Endodermal cell (in vitro differentiated cells): ENCODE results near the gene TTC38. TPM values are rescaled to one million over a fixed set of nuclear protein-coding genes. Genes with fewer than 3 reads are reported as not detected.

ENCODE experiments used
- DNase-seq: peaks from one replicate; pipeline ENCODE4 v3.0.0-alpha.2; 2017
- H3K27ac ChIP-seq: 2 replicates; pipeline ENCODE4 v1.5.1; 2013; ENCODE audit warnings: mild to moderate bottlenecking, low read depth, low read length, moderate library complexity
- H3K27me3 ChIP-seq: 2 replicates; pipeline ENCODE4 v1.6.1; 2013; ENCODE audit warnings: mild to moderate bottlenecking, low read length, moderate library complexity; ENCODE audit not compliant: insufficient read depth, control insufficient read depth, poor library complexity, severe bottlenecking
- H3K36me3 ChIP-seq: 2 replicates; pipeline ENCODE4 v1.7.0; 2013; ENCODE audit warnings: mild to moderate bottlenecking, low read length, moderate library complexity; ENCODE audit not compliant: control insufficient read depth, insufficient read depth
- H3K4me1 ChIP-seq: one replicate; pipeline ENCODE4 v1.7.0; 2013; ENCODE audit warnings: low read length; ENCODE audit not compliant: control insufficient read depth, insufficient read depth
- H3K4me3 ChIP-seq: 2 replicates; pipeline ENCODE4 v1.5.1; 2013; ENCODE audit warnings: mild to moderate bottlenecking, low read length, moderate library complexity
- H3K9ac ChIP-seq: 2 replicates; pipeline ENCODE4 v1.6.1; 2013; ENCODE audit warnings: mild to moderate bottlenecking, low read length, moderate library complexity; ENCODE audit not compliant: poor library complexity, severe bottlenecking; ENCODE audit errors: extremely low read depth
- H3K9me3 ChIP-seq: 2 replicates; pipeline ENCODE4 v1.6.1; 2013; ENCODE audit warnings: mild to moderate bottlenecking, low read length, moderate library complexity; ENCODE audit not compliant: control insufficient read depth
- H3K27ac Mint-ChIP-seq: 2 replicates; pipeline ENCODE4 v1.8.0; 2020; ENCODE audit warnings: mixed read lengths
- H3K27me3 Mint-ChIP-seq: 2 replicates; pipeline ENCODE4 v1.8.0; 2021; ENCODE audit warnings: mild to moderate bottlenecking, mixed read lengths; ENCODE audit not compliant: insufficient read depth
- H3K36me3 Mint-ChIP-seq: 2 replicates; pipeline ENCODE4 v1.8.0; 2020; ENCODE audit warnings: low read depth, mixed read lengths
- H3K4me1 Mint-ChIP-seq: 2 replicates; pipeline ENCODE4 v1.8.0; 2020; ENCODE audit warnings: mixed read lengths
- H3K4me3 Mint-ChIP-seq: 2 replicates; pipeline ENCODE4 v1.8.0; 2020; ENCODE audit warnings: mild to moderate bottlenecking, moderate library complexity, mixed read lengths
- H3K9me3 Mint-ChIP-seq: 2 replicates; pipeline ENCODE4 v1.8.0; 2020; ENCODE audit warnings: mild to moderate bottlenecking, mixed read lengths
- CTCF ChIP-seq: fragments of 200-600 bp; sonication (generic); conservative IDR thresholded peaks from 2 replicates; pipeline ENCODE4 v1.5.0; 2021; ENCODE audit warnings: antibody characterized with exemption, mild to moderate bottlenecking
- WGBS, 2 experiments: methylation state at CpG; one replicate each; pipeline versions ENCODE4 v1.1.5 to v1.1.7; 2013; ENCODE audit warnings: missing lambda C conversion rate in 2 of 2, mixed read lengths in 1 of 2; ENCODE audit not compliant: insufficient coverage in 1 of 2, insufficient read length in 1 of 2; 5-methylcytosine and 5-hydroxymethylcytosine counted together
- total RNA-seq, 2 donors: library from RNA; stranded (reverse); fragmentation: NEBNext Ultra II Directional in 1 of 2; extraction: Animal tissue kit (Norgen Biotek cat#: 25700) in 1 of 2; gene quantifications; 2 replicates in 1 of 2; 3 replicates in 1 of 2; pipeline ENCODE4 v1.2.1, GENCODE V29; 2021

The TTC38 gene
- total RNA-seq, 2 donors from 2014 or later: 35.9 to 47.1 TPM

- H3K9me3 Mint-ChIP-seq: no peaks in the 10 kb centered on the region
- Histone ChIP-seq H3K9ac (no peak overlapping the region), H3K36me3 (peaks cover 3% of the 10 kb centered on the region), H3K27ac (no peak overlapping the region), H3K4me1 (no peaks in the 10 kb centered on the region), H3K9me3 (no peaks in the 10 kb centered on the region), H3K4me3 (no peak overlapping the region), H3K27me3 (no peaks in the 10 kb centered on the region)
- no peak for TF ChIP-seq CTCF
- no peak for DNase-seq
- H3K27me3 Mint-ChIP-seq: no peaks in the 10 kb centered on the region
- H3K4me3 Mint-ChIP-seq: no peak overlapping the region
- WGBS, 2 experiments: 95 to 96% methylated on average over 6 of the region's 6 CpGs
- H3K36me3 Mint-ChIP-seq: peaks cover 27% of the 10 kb centered on the region
- H3K27ac Mint-ChIP-seq: no peak overlapping the region
- H3K4me1 Mint-ChIP-seq: no peaks in the 10 kb centered on the region
Observed at GRCh38 chr22:46240506-46240905, 27.3 kb upstream of the TTC38 start.

- H3K27me3 Mint-ChIP-seq: no peaks in the 10 kb centered on the region
Observed at GRCh38 chr22:46240907-46241306, 26.9 kb upstream of the TTC38 start.

GRCh38 chr22:46241396-46242007, 26.3 kb upstream of the TTC38 start:
- Histone ChIP-seq H3K9me3 (no peaks in the 10 kb centered on the region), H3K4me1 (no peaks in the 10 kb centered on the region), H3K27me3 (no peaks in the 10 kb centered on the region), H3K9ac (no peak overlapping the region), H3K27ac (no peak overlapping the region), H3K36me3 (peaks cover 3% of the 10 kb centered on the region), H3K4me3 (no peak overlapping the region)
- H3K4me3 Mint-ChIP-seq: no peak overlapping the region
- DNase-seq: no peak
- H3K27ac Mint-ChIP-seq: no peak overlapping the region
- no peaks in the 10 kb centered on the region for H3K27me3 Mint-ChIP-seq
- WGBS, 2 experiments: 80 to 85% methylated on average over 2 to 5 of the region's 5 CpGs
- H3K36me3 Mint-ChIP-seq: peaks cover 32% of the 10 kb centered on the region
- H3K4me1 Mint-ChIP-seq: no peaks in the 10 kb centered on the region
- no peaks in the 10 kb centered on the region for H3K9me3 Mint-ChIP-seq
- no peak for TF ChIP-seq CTCF

More at GRCh38 chr22:46240907-46241306, 26.9 kb upstream of the TTC38 start:
- Histone ChIP-seq H3K9ac (no peak overlapping the region), H3K27ac (no peak overlapping the region), H3K36me3 (peaks cover 3% of the 10 kb centered on the region), H3K9me3 (no peaks in the 10 kb centered on the region), H3K4me1 (no peaks in the 10 kb centered on the region), H3K4me3 (no peak overlapping the region), H3K27me3 (no peaks in the 10 kb centered on the region)
- H3K9me3 Mint-ChIP-seq: no peaks in the 10 kb centered on the region
- no peak for DNase-seq
- H3K4me3 Mint-ChIP-seq: no peak overlapping the region
- H3K36me3 Mint-ChIP-seq: peaks cover 28% of the 10 kb centered on the region
- H3K27ac Mint-ChIP-seq: no peak overlapping the region
- no peaks in the 10 kb centered on the region for H3K4me1 Mint-ChIP-seq
- 85 to 86% methylated on average over 4 to 7 of the region's 7 CpGs for WGBS, 2 experiments
- no peak for TF ChIP-seq CTCF
